HG03108 (cell line): ENCODE measurements around the gene APC2.
"Not testable (repeated sequence)": the region's sequence is repeated elsewhere in the genome, so short reads cannot be mapped to it uniquely, and the experiment has no call there.

Source experiments
- ATAC-seq: cut with Tn5 transposase; IDR thresholded peaks from one replicate; pipeline ENCODE4 v1.9.1; 2021; ENCODE audit warnings: moderate library complexity; ENCODE audit not compliant: unreplicated experiment

Gene APC2

GRCh38 chr19:1509602-1510441 is 59.9 kb downstream of the APC2 start:
- no peak for ATAC-seq

DNA sequence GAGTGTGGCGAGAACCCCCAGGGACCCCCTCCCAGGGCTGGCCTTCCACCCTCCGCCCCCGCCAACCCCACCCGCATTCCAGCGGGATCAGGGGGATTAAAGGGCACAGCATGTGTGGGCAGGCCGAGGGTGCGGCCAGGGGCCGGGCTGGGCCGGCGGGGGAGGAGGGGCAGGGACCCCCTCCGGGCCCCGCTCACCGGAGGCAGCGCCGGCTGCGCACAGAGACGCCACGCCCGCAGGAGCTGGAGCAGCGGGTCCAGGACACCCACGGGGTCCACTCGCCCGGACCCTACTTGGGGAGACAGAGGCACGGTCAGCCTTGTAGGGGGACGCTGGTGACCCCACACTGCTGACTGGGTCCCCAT is 60.5 kb downstream of the APC2 start:
- no peak for ATAC-seq

GRCh38 chr19:1510807-1511206 is 60.9 kb downstream of the APC2 start:
- no peak for ATAC-seq

GRCh38 chr19:1511318-1512317 is 61.7 kb downstream of the APC2 start:
- no peak for ATAC-seq

GRCh38 chr19:1512671-1513498 is 63.0 kb downstream of the APC2 start, which contains the start of gene ADAMTSL5:
TSS of gene ADAMTSL5 (minus strand) at chr19:1513019. CDS start at chr19:1510943, 2,076 bp downstream.
- no peak for ATAC-seq

GRCh38 chr19:1513499-1514294 is 63.8 kb downstream of the APC2 start:
- ATAC-seq = no peak

DNA sequence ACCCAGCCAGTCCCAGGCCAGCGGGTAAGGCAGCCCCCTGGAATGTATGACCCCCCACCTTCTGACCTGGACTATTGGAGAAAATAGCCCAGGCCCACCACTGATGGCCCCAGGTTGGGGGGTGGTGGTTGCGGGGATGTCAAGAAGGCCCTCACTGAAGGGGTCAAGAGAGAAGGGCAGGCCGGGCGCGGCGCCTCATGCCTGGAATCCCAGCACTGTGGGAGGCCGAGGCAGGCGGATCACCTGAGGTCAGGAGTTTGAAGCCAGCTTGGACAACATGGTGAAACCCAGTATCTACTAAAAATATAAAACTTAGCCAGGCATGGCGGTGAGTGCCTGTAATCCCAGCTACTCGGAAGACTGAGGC is 64.4 kb downstream of the APC2 start:
- no peak for ATAC-seq

GRCh38 chr19:1514986-1515721 is 65.2 kb downstream of the APC2 start:
- ATAC-seq = no peak

DNA sequence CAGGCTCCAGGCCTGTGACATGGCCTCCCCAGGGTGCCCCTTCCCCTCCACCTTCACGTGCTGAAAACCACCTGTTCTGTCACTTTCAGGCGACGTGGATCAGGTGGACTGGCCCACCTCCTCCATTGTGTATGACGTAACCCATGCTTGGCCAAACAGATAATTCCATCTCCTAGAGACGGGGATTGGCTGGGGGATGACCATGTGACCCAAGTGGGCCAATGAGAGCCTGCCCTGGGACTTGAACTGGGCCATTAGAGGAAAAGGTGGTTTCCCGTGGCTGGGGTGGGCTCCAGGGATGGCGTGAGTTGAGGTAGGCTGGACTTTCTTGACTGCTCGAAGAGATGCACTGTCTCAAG is 66.5 kb downstream of the APC2 start:
- no peak for ATAC-seq

- no peak for ATAC-seq
These were observed 68.5 kb downstream of the APC2 start for GRCh38 chr19:1518471-1518870.

GRCh38 chr19:1519802-1520201 is 69.9 kb downstream of the APC2 start:
- ATAC-seq = not testable (repeated sequence)

DNA sequence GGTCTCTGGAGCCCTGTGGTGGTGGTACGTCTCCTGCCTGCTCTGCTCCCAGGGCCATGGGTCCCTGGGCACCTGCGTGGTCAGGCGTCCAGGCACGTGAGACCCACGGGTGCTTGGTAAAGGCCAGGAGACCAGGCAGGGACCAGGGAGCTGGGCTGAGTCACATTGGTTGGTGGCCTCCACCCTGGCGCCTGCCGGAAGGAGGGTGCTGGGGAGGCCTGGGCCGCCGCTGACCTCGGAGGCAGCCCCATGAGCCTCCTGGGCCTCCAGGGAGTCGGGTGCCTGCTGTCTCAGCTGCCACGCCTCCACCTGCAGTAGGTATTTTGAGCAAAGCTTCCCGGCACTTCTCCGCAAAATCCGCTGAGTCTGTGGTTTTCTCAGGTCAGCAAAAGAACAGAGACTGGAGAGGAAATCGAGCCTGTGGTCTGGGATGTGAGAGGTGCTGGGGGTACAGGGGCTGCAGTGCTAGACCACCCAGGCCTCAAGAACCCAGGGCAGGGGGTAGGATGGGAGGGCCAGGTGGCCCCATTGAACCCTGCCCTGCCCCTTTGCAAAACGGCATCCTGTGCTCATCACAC is 70.4 kb downstream of the APC2 start:
- no peak for ATAC-seq

GRCh38 chr19:1521636-1522035 is 71.7 kb downstream of the APC2 start:
- no peak for ATAC-seq

DNA sequence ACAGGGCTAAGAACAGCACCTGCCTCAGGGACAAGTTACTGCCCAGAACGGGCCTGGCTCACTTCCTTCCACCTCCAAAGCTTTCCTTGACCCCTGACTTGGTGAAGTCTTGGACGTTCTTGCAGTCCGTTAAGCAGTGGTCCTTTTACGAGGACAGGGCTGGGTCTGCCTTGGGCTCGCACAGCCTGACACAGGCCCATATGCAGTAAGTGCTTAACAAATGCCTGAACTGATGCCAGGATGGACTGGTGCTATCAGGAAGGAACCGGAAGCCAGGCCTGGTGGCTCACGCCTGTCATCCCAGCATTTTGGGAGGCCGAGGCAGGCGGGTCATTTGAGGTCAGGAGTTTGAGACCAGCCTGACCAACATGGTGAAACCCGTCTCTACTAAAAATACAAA is 72.1 kb downstream of the APC2 start:
- ATAC-seq = no peak

DNA sequence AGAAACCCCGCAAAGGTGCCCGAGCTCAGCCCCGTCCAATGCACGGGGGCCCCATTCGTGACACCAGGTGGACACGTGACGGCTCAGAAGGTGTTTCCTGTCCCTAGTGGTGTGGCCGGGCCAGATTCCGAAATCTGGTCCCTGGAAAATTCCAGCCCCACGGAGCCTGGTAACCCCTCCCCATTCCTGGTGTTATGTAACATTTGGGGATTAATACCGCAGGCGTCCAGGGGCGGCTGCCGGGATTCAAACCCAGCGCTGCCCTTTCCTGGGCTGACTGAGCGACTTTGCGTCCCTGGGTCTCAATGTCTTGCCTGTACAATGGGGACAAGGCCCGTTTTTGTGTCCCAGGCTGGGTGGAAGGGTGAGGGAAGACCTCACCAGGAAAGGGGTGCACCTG is 72.9 kb downstream of the APC2 start:
- ATAC-seq = no peak
